WTC11 (cell line): ENCODE measurements around the gene UNC5A. TPM values are rescaled to one million over a fixed set of nuclear protein-coding genes. Genes with fewer than 3 reads are reported as not detected.

ENCODE experiments used
- ATAC-seq: fragments of 200-7000 bp; cut with Tn5 transposase; 2 replicates; pipeline ENCODE4 v1.10.0; 2021; ENCODE audit warnings: mild to moderate bottlenecking, moderate library complexity
- CTCF ChIA-PET: fragments of 300-600 bp; sonication (Branson Sonifier 250); formaldehyde crosslinking; loops from one replicate; lab custom pipeline; 2021; ENCODE audit warnings: antibody characterized with exemption; lab: Charles Lee
- POLR2A ChIA-PET: fragments of 350-600 bp; sonication (Branson Sonifier 250); formaldehyde crosslinking; loops from one replicate; lab custom pipeline; 2021; ENCODE audit warnings: antibody characterized with exemption; lab: Charles Lee
- DNase-seq: peaks from one replicate; pipeline ENCODE4 v3.0.0; 2021; ENCODE audit warnings: low spot score
- H3K27ac Mint-ChIP-seq: 2 replicates; pipeline ENCODE4 v1.8.0; 2021; ENCODE audit warnings: mixed read lengths
- H3K27me3 Mint-ChIP-seq: 2 replicates; pipeline ENCODE4 v1.8.0; 2021; ENCODE audit warnings: low read depth, mild to moderate bottlenecking, moderate library complexity, mixed read lengths
- H3K36me3 Mint-ChIP-seq: 2 replicates; pipeline ENCODE4 v1.8.0; 2021; ENCODE audit warnings: mixed read lengths
- H3K4me1 Mint-ChIP-seq: 2 replicates; pipeline ENCODE4 v1.8.0; 2022; ENCODE audit warnings: mixed read lengths
- H3K4me3 Mint-ChIP-seq: 2 replicates; pipeline ENCODE4 v1.8.0; 2021; ENCODE audit warnings: mild to moderate bottlenecking, moderate library complexity, mixed read lengths
- H3K9me3 Mint-ChIP-seq: 2 replicates; pipeline ENCODE4 v1.8.0; 2021; ENCODE audit warnings: mixed read lengths
- AFF4 ChIP-seq: sonication (generic); formaldehyde crosslinking; IDR thresholded peaks from 2 replicates; pipeline ENCODE4 v1.8.1; 2023; ENCODE audit warnings: mild to moderate bottlenecking, missing genetic modification reagents, borderline replicate concordance
- ELF4 ChIP-seq: sonication (generic); formaldehyde crosslinking; IDR thresholded peaks from 2 replicates; pipeline ENCODE4 v1.8.1; 2022; ENCODE audit warnings: low read depth, mild to moderate bottlenecking, moderate library complexity, missing genetic modification reagents
- EMX1 ChIP-seq: fragments of 250-450 bp; sonication (Bioruptor Pico); IDR thresholded peaks from 2 replicates; pipeline ENCODE4 v1.8.0; 2021; ENCODE audit warnings: mild to moderate bottlenecking
- GRHL2 ChIP-seq: fragments of 250-450 bp; sonication (Bioruptor Pico); IDR thresholded peaks from 2 replicates; pipeline ENCODE4 v1.8.0; 2022; ENCODE audit warnings: mild to moderate bottlenecking, moderate library complexity; ENCODE audit not compliant: insufficient replicate concordance, severe bottlenecking
- MYBL2 ChIP-seq: sonication (generic); formaldehyde crosslinking; IDR thresholded peaks from 2 replicates; pipeline ENCODE4 v1.8.1; 2023; ENCODE audit warnings: mild to moderate bottlenecking, moderate library complexity, missing genetic modification reagents
- NFATC4 ChIP-seq: fragments of 250-450 bp; sonication (Bioruptor Pico); IDR thresholded peaks from 2 replicates; pipeline ENCODE4 v1.9.0; 2021; ENCODE audit warnings: mild to moderate bottlenecking
- SP1 ChIP-seq: sonication (generic); formaldehyde crosslinking; conservative IDR thresholded peaks from 2 replicates; pipeline ENCODE4 v1.8.1; 2022; ENCODE audit warnings: missing genetic modification reagents
- TCF7 ChIP-seq: sonication (generic); formaldehyde crosslinking; IDR thresholded peaks from 2 replicates; pipeline ENCODE4 v1.8.0; 2022; ENCODE audit warnings: mild to moderate bottlenecking, low read depth, missing genetic modification reagents, moderate library complexity
- TEAD1 ChIP-seq: sonication (generic); formaldehyde crosslinking; IDR thresholded peaks from 2 replicates; pipeline ENCODE4 v1.8.0; 2022; ENCODE audit warnings: mild to moderate bottlenecking, missing genetic modification reagents
- ZNF219 ChIP-seq: sonication (generic); formaldehyde crosslinking; IDR thresholded peaks from 2 replicates; pipeline ENCODE4 v1.8.0; 2023; ENCODE audit warnings: missing genetic modification reagents, mild to moderate bottlenecking, borderline replicate concordance
- ZNF317 ChIP-seq: sonication (generic); formaldehyde crosslinking; IDR thresholded peaks from 2 replicates; pipeline ENCODE4 v1.8.1; 2023; ENCODE audit warnings: low read depth, mild to moderate bottlenecking, moderate library complexity, missing genetic modification reagents, borderline replicate concordance
- ZNF396 ChIP-seq: fragments of 250-450 bp; sonication (Bioruptor Pico); IDR thresholded peaks from 2 replicates; pipeline ENCODE4 v1.8.0; 2021; ENCODE audit warnings: mild to moderate bottlenecking, moderate library complexity, borderline replicate concordance
- total RNA-seq: library from RNA; stranded (reverse); gene quantifications from 3 replicates; pipeline ENCODE4 v1.2.3, GENCODE V29; 2021
- TF ChIP-seq, protein P1 (sequence below): sonication (generic); formaldehyde crosslinking; IDR thresholded peaks from 2 replicates; pipeline ENCODE4 v1.8.1; 2022; ENCODE audit warnings: low read depth, missing genetic modification reagents, borderline replicate concordance
- TF ChIP-seq, protein P2 (sequence below): sonication (generic); formaldehyde crosslinking; IDR thresholded peaks from 2 replicates; pipeline ENCODE4 v1.8.0; 2023; ENCODE audit warnings: missing genetic modification reagents, mild to moderate bottlenecking, borderline replicate concordance
- TF ChIP-seq, protein P3 (sequence below): fragments of 250-450 bp; sonication (Bioruptor Pico); IDR thresholded peaks from 2 replicates; pipeline ENCODE4 v1.8.0; 2021; ENCODE audit warnings: mild to moderate bottlenecking
- TF ChIP-seq, protein P4 (sequence below): sonication (generic); formaldehyde crosslinking; conservative IDR thresholded peaks from 2 replicates; pipeline ENCODE4 v1.8.1; 2023; ENCODE audit warnings: mild to moderate bottlenecking, low read depth, missing genetic modification reagents, moderate library complexity
- TF ChIP-seq, protein P5 (sequence below): fragments of 250-450 bp; sonication (Bioruptor Pico); IDR thresholded peaks from 2 replicates; pipeline ENCODE4 v1.9.0; 2021; ENCODE audit warnings: mild to moderate bottlenecking, borderline replicate concordance

The UNC5A gene
- total RNA-seq, 1 experiment from 2014 or later = 10.2 TPM

GRCh38 chr5:176904276-176904675, 93.9 kb downstream of the UNC5A start:
- Mint-ChIP-seq H3K4me1 (peaks cover 5% of the 10 kb centered on the region), H3K9me3 (no peaks in the 10 kb centered on the region), H3K36me3 (peaks cover 44% of the 10 kb centered on the region), H3K27ac (no peak overlapping the region; the same call in 1 of the 2 replicates), H3K4me3 (no peak overlapping the region), H3K27me3 (no peaks in the 10 kb centered on the region)
- no peak for ATAC-seq
- ChIA-PET POLR2A (no interaction called here), CTCF (interaction anchor here (1.2 to 1.5 kb wide), 2 partner anchors 168 to 243 kb away, joined by 4 to 5 read pairs; no protein-coding TSS in a partner anchor)
- TF ChIP-seq MYBL2 (CRISPR knock-in tag) (no peak), GRHL2 (CRISPR knock-in tag) (no peak), AFF4 (no peak), TEAD1 (CRISPR knock-in tag) (no peak), ZNF219 (CRISPR knock-in tag) (no peak), ELF4 (CRISPR knock-in tag) (no peak), EMX1 (CRISPR knock-in tag) (no peak), SP1 (CRISPR knock-in tag) (no peak), ZNF317 (CRISPR knock-in tag) (no peak), TCF7 (no peak), ZNF396 (CRISPR knock-in tag) (no peak), NFATC4 (CRISPR knock-in tag) (no peak)
- TF ChIP-seq, protein P1, sequence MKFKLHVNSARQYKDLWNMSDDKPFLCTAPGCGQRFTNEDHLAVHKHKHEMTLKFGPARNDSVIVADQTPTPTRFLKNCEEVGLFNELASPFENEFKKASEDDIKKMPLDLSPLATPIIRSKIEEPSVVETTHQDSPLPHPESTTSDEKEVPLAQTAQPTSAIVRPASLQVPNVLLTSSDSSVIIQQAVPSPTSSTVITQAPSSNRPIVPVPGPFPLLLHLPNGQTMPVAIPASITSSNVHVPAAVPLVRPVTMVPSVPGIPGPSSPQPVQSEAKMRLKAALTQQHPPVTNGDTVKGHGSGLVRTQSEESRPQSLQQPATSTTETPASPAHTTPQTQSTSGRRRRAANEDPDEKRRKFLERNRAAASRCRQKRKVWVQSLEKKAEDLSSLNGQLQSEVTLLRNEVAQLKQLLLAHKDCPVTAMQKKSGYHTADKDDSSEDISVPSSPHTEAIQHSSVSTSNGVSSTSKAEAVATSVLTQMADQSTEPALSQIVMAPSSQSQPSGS (CRISPR knock-in tag) = no peak
- TF ChIP-seq, protein P2, sequence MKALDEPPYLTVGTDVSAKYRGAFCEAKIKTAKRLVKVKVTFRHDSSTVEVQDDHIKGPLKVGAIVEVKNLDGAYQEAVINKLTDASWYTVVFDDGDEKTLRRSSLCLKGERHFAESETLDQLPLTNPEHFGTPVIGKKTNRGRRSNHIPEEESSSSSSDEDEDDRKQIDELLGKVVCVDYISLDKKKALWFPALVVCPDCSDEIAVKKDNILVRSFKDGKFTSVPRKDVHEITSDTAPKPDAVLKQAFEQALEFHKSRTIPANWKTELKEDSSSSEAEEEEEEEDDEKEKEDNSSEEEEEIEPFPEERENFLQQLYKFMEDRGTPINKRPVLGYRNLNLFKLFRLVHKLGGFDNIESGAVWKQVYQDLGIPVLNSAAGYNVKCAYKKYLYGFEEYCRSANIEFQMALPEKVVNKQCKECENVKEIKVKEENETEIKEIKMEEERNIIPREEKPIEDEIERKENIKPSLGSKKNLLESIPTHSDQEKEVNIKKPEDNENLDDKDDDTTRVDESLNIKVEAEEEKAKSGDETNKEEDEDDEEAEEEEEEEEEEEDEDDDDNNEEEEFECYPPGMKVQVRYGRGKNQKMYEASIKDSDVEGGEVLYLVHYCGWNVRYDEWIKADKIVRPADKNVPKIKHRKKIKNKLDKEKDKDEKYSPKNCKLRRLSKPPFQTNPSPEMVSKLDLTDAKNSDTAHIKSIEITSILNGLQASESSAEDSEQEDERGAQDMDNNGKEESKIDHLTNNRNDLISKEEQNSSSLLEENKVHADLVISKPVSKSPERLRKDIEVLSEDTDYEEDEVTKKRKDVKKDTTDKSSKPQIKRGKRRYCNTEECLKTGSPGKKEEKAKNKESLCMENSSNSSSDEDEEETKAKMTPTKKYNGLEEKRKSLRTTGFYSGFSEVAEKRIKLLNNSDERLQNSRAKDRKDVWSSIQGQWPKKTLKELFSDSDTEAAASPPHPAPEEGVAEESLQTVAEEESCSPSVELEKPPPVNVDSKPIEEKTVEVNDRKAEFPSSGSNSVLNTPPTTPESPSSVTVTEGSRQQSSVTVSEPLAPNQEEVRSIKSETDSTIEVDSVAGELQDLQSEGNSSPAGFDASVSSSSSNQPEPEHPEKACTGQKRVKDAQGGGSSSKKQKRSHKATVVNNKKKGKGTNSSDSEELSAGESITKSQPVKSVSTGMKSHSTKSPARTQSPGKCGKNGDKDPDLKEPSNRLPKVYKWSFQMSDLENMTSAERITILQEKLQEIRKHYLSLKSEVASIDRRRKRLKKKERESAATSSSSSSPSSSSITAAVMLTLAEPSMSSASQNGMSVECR (CRISPR knock-in tag) = no peak
- TF ChIP-seq, protein P3, sequence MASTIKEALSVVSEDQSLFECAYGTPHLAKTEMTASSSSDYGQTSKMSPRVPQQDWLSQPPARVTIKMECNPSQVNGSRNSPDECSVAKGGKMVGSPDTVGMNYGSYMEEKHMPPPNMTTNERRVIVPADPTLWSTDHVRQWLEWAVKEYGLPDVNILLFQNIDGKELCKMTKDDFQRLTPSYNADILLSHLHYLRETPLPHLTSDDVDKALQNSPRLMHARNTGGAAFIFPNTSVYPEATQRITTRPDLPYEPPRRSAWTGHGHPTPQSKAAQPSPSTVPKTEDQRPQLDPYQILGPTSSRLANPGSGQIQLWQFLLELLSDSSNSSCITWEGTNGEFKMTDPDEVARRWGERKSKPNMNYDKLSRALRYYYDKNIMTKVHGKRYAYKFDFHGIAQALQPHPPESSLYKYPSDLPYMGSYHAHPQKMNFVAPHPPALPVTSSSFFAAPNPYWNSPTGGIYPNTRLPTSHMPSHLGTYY (CRISPR knock-in tag) = no peak
- TF ChIP-seq, protein P4, sequence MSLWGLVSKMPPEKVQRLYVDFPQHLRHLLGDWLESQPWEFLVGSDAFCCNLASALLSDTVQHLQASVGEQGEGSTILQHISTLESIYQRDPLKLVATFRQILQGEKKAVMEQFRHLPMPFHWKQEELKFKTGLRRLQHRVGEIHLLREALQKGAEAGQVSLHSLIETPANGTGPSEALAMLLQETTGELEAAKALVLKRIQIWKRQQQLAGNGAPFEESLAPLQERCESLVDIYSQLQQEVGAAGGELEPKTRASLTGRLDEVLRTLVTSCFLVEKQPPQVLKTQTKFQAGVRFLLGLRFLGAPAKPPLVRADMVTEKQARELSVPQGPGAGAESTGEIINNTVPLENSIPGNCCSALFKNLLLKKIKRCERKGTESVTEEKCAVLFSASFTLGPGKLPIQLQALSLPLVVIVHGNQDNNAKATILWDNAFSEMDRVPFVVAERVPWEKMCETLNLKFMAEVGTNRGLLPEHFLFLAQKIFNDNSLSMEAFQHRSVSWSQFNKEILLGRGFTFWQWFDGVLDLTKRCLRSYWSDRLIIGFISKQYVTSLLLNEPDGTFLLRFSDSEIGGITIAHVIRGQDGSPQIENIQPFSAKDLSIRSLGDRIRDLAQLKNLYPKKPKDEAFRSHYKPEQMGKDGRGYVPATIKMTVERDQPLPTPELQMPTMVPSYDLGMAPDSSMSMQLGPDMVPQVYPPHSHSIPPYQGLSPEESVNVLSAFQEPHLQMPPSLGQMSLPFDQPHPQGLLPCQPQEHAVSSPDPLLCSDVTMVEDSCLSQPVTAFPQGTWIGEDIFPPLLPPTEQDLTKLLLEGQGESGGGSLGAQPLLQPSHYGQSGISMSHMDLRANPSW (CRISPR knock-in tag) = no peak
- TF ChIP-seq, protein P5, sequence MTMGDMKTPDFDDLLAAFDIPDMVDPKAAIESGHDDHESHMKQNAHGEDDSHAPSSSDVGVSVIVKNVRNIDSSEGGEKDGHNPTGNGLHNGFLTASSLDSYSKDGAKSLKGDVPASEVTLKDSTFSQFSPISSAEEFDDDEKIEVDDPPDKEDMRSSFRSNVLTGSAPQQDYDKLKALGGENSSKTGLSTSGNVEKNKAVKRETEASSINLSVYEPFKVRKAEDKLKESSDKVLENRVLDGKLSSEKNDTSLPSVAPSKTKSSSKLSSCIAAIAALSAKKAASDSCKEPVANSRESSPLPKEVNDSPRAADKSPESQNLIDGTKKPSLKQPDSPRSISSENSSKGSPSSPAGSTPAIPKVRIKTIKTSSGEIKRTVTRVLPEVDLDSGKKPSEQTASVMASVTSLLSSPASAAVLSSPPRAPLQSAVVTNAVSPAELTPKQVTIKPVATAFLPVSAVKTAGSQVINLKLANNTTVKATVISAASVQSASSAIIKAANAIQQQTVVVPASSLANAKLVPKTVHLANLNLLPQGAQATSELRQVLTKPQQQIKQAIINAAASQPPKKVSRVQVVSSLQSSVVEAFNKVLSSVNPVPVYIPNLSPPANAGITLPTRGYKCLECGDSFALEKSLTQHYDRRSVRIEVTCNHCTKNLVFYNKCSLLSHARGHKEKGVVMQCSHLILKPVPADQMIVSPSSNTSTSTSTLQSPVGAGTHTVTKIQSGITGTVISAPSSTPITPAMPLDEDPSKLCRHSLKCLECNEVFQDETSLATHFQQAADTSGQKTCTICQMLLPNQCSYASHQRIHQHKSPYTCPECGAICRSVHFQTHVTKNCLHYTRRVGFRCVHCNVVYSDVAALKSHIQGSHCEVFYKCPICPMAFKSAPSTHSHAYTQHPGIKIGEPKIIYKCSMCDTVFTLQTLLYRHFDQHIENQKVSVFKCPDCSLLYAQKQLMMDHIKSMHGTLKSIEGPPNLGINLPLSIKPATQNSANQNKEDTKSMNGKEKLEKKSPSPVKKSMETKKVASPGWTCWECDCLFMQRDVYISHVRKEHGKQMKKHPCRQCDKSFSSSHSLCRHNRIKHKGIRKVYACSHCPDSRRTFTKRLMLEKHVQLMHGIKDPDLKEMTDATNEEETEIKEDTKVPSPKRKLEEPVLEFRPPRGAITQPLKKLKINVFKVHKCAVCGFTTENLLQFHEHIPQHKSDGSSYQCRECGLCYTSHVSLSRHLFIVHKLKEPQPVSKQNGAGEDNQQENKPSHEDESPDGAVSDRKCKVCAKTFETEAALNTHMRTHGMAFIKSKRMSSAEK (CRISPR knock-in tag) = no peak
- no peak for DNase-seq
